ENCODE results near the gene VPS26A.

DNA sequence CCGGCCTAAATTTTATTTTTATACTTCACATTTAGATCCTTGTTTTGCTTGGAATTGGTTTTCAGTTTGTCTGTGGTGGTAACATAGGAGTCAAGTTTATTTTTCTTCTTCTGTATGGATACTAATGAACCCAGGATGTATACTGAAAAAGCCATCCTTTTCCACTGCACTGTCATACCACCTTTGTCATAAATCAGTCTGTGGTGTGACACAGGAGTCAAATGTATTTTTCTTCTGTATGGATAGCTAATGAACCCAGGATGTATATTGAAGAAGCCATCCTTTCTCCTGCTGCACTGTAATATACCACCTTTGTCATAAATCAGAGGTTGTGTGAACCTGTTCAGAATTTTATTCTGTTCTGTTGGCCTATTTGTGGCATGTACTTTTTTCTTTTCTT is 21.4 kb downstream of the VPS26A start:
- TF ChIP-seq, protein P1, sequence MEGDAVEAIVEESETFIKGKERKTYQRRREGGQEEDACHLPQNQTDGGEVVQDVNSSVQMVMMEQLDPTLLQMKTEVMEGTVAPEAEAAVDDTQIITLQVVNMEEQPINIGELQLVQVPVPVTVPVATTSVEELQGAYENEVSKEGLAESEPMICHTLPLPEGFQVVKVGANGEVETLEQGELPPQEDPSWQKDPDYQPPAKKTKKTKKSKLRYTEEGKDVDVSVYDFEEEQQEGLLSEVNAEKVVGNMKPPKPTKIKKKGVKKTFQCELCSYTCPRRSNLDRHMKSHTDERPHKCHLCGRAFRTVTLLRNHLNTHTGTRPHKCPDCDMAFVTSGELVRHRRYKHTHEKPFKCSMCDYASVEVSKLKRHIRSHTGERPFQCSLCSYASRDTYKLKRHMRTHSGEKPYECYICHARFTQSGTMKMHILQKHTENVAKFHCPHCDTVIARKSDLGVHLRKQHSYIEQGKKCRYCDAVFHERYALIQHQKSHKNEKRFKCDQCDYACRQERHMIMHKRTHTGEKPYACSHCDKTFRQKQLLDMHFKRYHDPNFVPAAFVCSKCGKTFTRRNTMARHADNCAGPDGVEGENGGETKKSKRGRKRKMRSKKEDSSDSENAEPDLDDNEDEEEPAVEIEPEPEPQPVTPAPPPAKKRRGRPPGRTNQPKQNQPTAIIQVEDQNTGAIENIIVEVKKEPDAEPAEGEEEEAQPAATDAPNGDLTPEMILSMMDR (IDR thresholded peaks at IDR 0.05): no peak
- TF ChIP-seq POLR2A (IDR thresholded peaks at IDR 0.05): no peak

All from prostate gland (tissue), 2 donors.